Measurements from ENCODE around the gene C20orf202.

- TF ChIP-seq POLR2A (IDR thresholded peaks at IDR 0.05; ENCODE audit: low read length), result no peak
- TF ChIP-seq GATA1 (IDR thresholded peaks at IDR 0.05; ENCODE audit: low read depth, low read length), result no peak
Observed at GRCh38 chr20:1160496-1160895, 42.8 kb upstream of the C20orf202 start.
